Measurements from ENCODE around the gene NRAS. TPM values are rescaled to one million over a fixed set of nuclear protein-coding genes. Genes with fewer than 3 reads are reported as not detected.
A peak's percentile ranks its signal among the peaks of the same experiment; 100 is the strongest.

NRAS gene
- total RNA-seq, 2 experiments from 2014 or later = 28.9 to 30.4 TPM

DNA sequence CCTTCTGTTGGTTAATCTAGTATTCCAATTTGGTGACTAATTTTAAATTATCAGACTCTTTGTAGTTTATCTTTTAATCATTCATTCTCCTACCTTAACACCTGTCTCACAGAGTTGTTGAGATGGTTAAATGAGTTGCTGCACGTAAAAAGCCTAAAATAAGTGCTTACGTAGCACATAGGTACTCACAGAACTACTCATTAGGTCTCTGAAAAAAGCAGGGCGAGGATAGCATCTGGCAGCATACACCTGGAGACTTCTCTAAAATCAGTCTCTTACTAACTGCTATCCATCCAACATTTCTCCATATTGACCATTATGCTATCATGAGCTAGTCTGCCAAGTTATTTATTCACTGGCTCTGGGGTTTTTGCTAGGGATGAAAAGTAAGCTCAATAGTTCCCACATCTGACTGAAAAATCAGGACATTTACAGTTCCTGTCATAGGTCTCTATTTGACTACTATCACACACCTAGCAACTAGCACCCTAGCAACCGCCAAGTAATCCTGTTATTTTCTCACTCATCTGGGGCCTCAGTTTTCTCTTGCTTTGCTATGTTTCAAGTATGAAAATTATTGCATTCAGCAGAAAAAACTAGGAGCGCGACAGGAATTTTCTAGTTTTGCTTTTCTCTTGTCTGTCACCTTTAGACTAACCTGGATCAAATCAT lies 30.0 kb upstream of the NRAS start:
- peak overlapping the region; percentile 25 for H3K27ac Mint-ChIP-seq
- no peak overlapping the region for H3K4me3 ChIP-seq (ENCODE audit: low read length)
- peaks cover 93% of the 10 kb centered on the region for H3K36me3 Mint-ChIP-seq (ENCODE audit: low read depth)
- intact Hi-C loops (cut with DNase I, micrococcal nuclease) = no loop called here
- ATAC-seq (ENCODE audit: poor library complexity) = no peak
- H3K4me3 Mint-ChIP-seq = no peak overlapping the region
- no peak overlapping the region for H3K27ac ChIP-seq (ENCODE audit: low read depth in 1 of 2, low read length in 2 of 2)
- H3K27me3 Mint-ChIP-seq = no peaks in the 10 kb centered on the region
- H3K36me3 ChIP-seq (ENCODE audit: insufficient read depth, low read length) = peaks cover 81% of the 10 kb centered on the region
- H3K4me1 Mint-ChIP-seq (ENCODE audit: low read depth) = peaks cover 95% of the 10 kb centered on the region
- no peaks in the 10 kb centered on the region for H3K27me3 ChIP-seq (ENCODE audit: control insufficient read depth in 1 of 2, insufficient read depth in 2 of 2, low read length in 2 of 2)
- POLR2A ChIA-PET = interaction anchor here (1.8 kb wide), 1 partner anchor 11 kb away, joined by 8 read pairs; the partner anchor contains the start of gene CSDE1
- no peaks in the 10 kb centered on the region for H3K9me3 Mint-ChIP-seq
- DNase-seq = no peak
- H3K9me3 ChIP-seq (ENCODE audit: control insufficient read depth in 1 of 2, insufficient read depth in 1 of 2, low read length in 2 of 2) = no peaks in the 10 kb centered on the region
- CTCF ChIA-PET = no interaction called here
- peaks cover 16% of the 10 kb centered on the region for H3K4me1 ChIP-seq (ENCODE audit: insufficient read depth, low read length)
- TF ChIP-seq, protein P1, sequence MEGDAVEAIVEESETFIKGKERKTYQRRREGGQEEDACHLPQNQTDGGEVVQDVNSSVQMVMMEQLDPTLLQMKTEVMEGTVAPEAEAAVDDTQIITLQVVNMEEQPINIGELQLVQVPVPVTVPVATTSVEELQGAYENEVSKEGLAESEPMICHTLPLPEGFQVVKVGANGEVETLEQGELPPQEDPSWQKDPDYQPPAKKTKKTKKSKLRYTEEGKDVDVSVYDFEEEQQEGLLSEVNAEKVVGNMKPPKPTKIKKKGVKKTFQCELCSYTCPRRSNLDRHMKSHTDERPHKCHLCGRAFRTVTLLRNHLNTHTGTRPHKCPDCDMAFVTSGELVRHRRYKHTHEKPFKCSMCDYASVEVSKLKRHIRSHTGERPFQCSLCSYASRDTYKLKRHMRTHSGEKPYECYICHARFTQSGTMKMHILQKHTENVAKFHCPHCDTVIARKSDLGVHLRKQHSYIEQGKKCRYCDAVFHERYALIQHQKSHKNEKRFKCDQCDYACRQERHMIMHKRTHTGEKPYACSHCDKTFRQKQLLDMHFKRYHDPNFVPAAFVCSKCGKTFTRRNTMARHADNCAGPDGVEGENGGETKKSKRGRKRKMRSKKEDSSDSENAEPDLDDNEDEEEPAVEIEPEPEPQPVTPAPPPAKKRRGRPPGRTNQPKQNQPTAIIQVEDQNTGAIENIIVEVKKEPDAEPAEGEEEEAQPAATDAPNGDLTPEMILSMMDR (IDR thresholded peaks at IDR 0.05) = no peak

DNA sequence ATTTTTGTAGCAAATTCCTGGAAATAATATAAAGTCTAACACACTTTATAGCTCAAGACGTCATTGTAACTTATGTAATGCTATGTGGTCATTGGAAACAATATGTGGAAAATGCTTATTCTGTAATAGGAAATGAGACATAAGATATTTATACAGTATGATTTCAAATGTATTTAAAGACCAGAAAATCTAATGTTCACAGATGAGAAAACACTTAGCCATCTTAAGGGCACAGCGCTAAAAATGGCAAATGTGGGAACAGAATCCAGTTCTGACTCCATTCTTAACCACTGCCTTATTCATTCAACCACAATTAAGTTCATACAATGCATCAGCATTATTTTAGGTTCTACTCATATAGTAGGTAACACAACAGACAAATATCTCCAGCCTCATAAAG lies 28.7 kb upstream of the NRAS start:
- Mint-ChIP-seq H3K4me1 (ENCODE audit: low read depth) (peaks cover 95% of the 10 kb centered on the region), H3K36me3 (ENCODE audit: low read depth) (peaks cover 92% of the 10 kb centered on the region), H3K27me3 (no peaks in the 10 kb centered on the region), H3K27ac (peak overlapping the region; percentile 25), H3K9me3 (no peaks in the 10 kb centered on the region), H3K4me3 (no peak overlapping the region)
- ATAC-seq (ENCODE audit: poor library complexity) (no peak), DNase-seq (no peak)
- ChIA-PET POLR2A (interaction anchor here (1.2 kb wide), 1 partner anchor 11 kb away, joined by 7 read pairs; no protein-coding TSS in a partner anchor), CTCF (no interaction called here)
- intact Hi-C loops (cut with DNase I, micrococcal nuclease) = no loop called here
- no peaks in the 10 kb centered on the region for H3K9me3 ChIP-seq (ENCODE audit: control insufficient read depth in 1 of 2, insufficient read depth in 1 of 2, low read length in 2 of 2)
- TF ChIP-seq, protein P1 (IDR thresholded peaks at IDR 0.05) = no peak
- H3K4me3 ChIP-seq (ENCODE audit: low read length) = no peak overlapping the region
- no peaks in the 10 kb centered on the region for H3K27me3 ChIP-seq (ENCODE audit: control insufficient read depth in 1 of 2, insufficient read depth in 2 of 2, low read length in 2 of 2)
- peaks cover 92% of the 10 kb centered on the region for H3K36me3 ChIP-seq (ENCODE audit: insufficient read depth, low read length)
- no peak overlapping the region for H3K27ac ChIP-seq (ENCODE audit: low read depth in 1 of 2, low read length in 2 of 2)
- H3K4me1 ChIP-seq (ENCODE audit: insufficient read depth, low read length) = peaks cover 11% of the 10 kb centered on the region

- Histone ChIP-seq H3K27me3 (ENCODE audit: control insufficient read depth in 1 of 2, insufficient read depth in 2 of 2, low read length in 2 of 2) (no peaks in the 10 kb centered on the region), H3K4me3 (ENCODE audit: low read length) (no peak overlapping the region), H3K4me1 (ENCODE audit: insufficient read depth, low read length) (peaks cover 7% of the 10 kb centered on the region), H3K9me3 (ENCODE audit: control insufficient read depth in 1 of 2, insufficient read depth in 1 of 2, low read length in 2 of 2) (no peaks in the 10 kb centered on the region), H3K36me3 (ENCODE audit: insufficient read depth, low read length) (peaks cover 89% of the 10 kb centered on the region), H3K27ac (ENCODE audit: low read depth in 1 of 2, low read length in 2 of 2) (no peak overlapping the region)
- Mint-ChIP-seq H3K36me3 (ENCODE audit: low read depth) (peaks cover 90% of the 10 kb centered on the region), H3K27me3 (no peaks in the 10 kb centered on the region), H3K4me1 (ENCODE audit: low read depth) (peaks cover 75% of the 10 kb centered on the region), H3K4me3 (no peak overlapping the region), H3K9me3 (no peaks in the 10 kb centered on the region), H3K27ac (no peak overlapping the region)
- TF ChIP-seq, protein P1 (IDR thresholded peaks at IDR 0.05) = no peak
- DNase-seq (no peak), ATAC-seq (ENCODE audit: poor library complexity) (no peak)
- CTCF ChIA-PET = no interaction called here
- intact Hi-C loops (cut with DNase I, micrococcal nuclease) = loop anchor here in 1 of 2 experiments (2.0 kb wide), 1 partner anchor 13 kb away; no protein-coding TSS in a partner anchor
- POLR2A ChIA-PET = no interaction called here
These were observed 25.6 kb upstream of the NRAS start for GRCh38 chr1:114741963-114742746.
